Neural progenitor cell (in vitro differentiated cells): ENCODE data around the gene CELF4. TPM values are rescaled to one million over a fixed set of nuclear protein-coding genes. Genes with fewer than 3 reads are reported as not detected.
"Not testable (repeated sequence)": the region's sequence is repeated elsewhere in the genome, so short reads cannot be mapped to it uniquely, and the experiment has no call there.

Source experiments
- DNase-seq: peaks from one replicate; pipeline ENCODE4 v3.0.0-alpha.2; 2016; ENCODE audit warnings: low spot score
- H2AFZ ChIP-seq: fragments of 200-600 bp; sonication (generic); replicated peaks from 2 replicates; pipeline ENCODE4 v1.6.1; 2016; ENCODE audit warnings: antibody characterized with exemption
- H3F3A ChIP-seq: fragments of 200-600 bp; sonication (generic); 2 replicates; pipeline ENCODE4 v1.6.1; 2016; ENCODE audit warnings: antibody characterized with exemption, low read depth
- H3K27ac ChIP-seq: fragments of 200-600 bp; sonication (generic); 2 replicates; pipeline ENCODE4 v1.5.1; 2016; ENCODE audit warnings: mild to moderate bottlenecking
- H3K27me3 ChIP-seq: fragments of 200-600 bp; sonication (generic); 2 replicates; pipeline ENCODE4 v1.6.1; 2016; ENCODE audit warnings: mild to moderate bottlenecking, moderate library complexity
- H3K36me3 ChIP-seq: fragments of 200-600 bp; sonication (generic); 2 replicates; pipeline ENCODE4 v1.5.1; 2016
- H3K4me1 ChIP-seq: fragments of 200-600 bp; sonication (generic); 2 replicates; pipeline ENCODE4 v1.6.1; 2016; ENCODE audit warnings: mixed run types
- H3K4me2 ChIP-seq: fragments of 200-600 bp; sonication (generic); 2 replicates; pipeline ENCODE4 v1.6.1; 2016
- H3K4me3 ChIP-seq: fragments of 200-600 bp; sonication (generic); 2 replicates; pipeline ENCODE4 v1.5.1; 2016
- H3K79me2 ChIP-seq: fragments of 200-600 bp; sonication (generic); 2 replicates; pipeline ENCODE4 v1.6.1; 2016; ENCODE audit warnings: low read depth
- H3K9ac ChIP-seq: fragments of 200-600 bp; sonication (generic); 2 replicates; pipeline ENCODE4 v1.6.1; 2016
- H3K9me3 ChIP-seq: fragments of 200-600 bp; sonication (generic); 2 replicates; pipeline ENCODE4 v1.5.1; 2016; ENCODE audit warnings: low read depth
- H4K20me1 ChIP-seq: fragments of 200-600 bp; sonication (generic); 2 replicates; pipeline ENCODE4 v1.6.1; 2016; ENCODE audit warnings: low read depth
- H3K27ac Mint-ChIP-seq: 3 replicates; pipeline ENCODE4 v1.8.0; 2021; ENCODE audit warnings: mixed read lengths
- H3K27me3 Mint-ChIP-seq: 2 replicates; pipeline ENCODE4 v1.8.0; 2022; ENCODE audit warnings: low read depth, mild to moderate bottlenecking, inconsistent platforms, moderate library complexity, mixed read lengths; ENCODE audit not compliant: insufficient read depth
- H3K36me3 Mint-ChIP-seq: 3 replicates; pipeline ENCODE4 v1.8.0; 2021; ENCODE audit warnings: mixed read lengths
- H3K4me1 Mint-ChIP-seq: 3 replicates; pipeline ENCODE4 v1.8.0; 2021; ENCODE audit warnings: mixed read lengths
- H3K4me3 Mint-ChIP-seq: 3 replicates; pipeline ENCODE4 v1.8.0; 2021; ENCODE audit warnings: mild to moderate bottlenecking, moderate library complexity, mixed read lengths
- H3K9me3 Mint-ChIP-seq: 3 replicates; pipeline ENCODE4 v1.8.0; 2020; ENCODE audit warnings: mixed read lengths
- EZH2 ChIP-seq: fragments of 200-600 bp; sonication (generic); IDR thresholded peaks from 2 replicates; pipeline ENCODE4 v1.6.1; 2017; ENCODE audit warnings: antibody characterized with exemption, mild to moderate bottlenecking, moderate library complexity
- EZH2phosphoT487 ChIP-seq: fragments of 200-600 bp; sonication (generic); IDR thresholded peaks from 2 replicates; pipeline ENCODE4 v1.6.1; 2017; ENCODE audit warnings: antibody characterized with exemption
- total RNA-seq: library from RNA; depleted of rRNA; stranded (reverse); fragments of >200 nt; gene quantifications from 2 replicates; pipeline ENCODE4 v1.2.3, GENCODE V29; 2015; ENCODE audit warnings: low replicate concordance
- TF ChIP-seq, protein P1 (sequence below): fragments of 200-600 bp; sonication (generic); IDR thresholded peaks from 2 replicates; pipeline ENCODE4 v1.5.1; 2017; ENCODE audit warnings: antibody characterized with exemption, mild to moderate bottlenecking

The CELF4 gene
- total RNA-seq, 1 donor from 2014 or later = 1.8 TPM

DNA sequence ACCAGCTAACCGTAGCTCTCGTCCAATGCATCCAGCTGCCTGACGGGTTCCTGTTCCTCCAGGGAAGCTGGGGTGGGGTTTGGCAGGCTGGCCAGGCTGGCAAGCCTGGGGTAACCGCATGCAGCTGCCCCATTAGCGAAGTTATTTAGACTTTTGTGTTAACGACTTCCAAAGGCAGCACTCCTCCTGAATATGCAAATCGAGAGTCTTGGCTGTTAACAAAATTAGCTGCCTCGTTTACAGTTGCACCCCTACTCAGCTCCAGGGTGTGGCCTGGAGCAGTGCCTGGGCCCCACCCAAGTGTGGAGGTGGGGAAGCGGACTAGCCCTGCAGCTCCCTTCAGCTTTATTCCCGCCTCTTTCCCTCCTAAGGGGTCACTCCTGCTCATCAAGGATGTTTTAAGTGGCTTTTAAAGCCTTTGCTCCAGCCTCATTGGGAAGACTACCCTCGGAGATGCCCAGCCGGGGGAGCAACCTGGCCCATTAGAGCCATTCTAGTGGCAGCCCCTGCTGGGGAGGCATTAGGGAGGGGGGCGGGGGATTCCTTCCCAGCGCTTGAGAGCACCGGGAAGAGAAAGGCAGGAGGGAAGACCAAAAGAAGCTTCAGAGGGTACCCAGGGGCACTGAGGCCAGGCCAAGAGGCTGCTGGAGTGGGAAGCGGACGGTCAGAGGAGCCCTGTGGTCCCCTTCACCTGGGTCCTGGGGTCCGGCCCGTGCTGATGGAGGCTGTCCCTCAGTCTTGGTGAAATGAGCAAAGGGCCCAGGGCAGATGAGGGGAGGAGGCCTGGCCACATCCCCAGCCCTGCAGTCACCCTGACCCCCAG, 204.1 kb downstream of the CELF4 start:
- Histone ChIP-seq H3K9ac (no peak overlapping the region), H3K27me3 (peaks cover 64% of the 10 kb centered on the region), H3K79me2 (no peaks in the 10 kb centered on the region), H3K4me2 (peak overlapping the region; percentile 52), H3K36me3 (no peaks in the 10 kb centered on the region), H3K4me1 (peaks cover 11% of the 10 kb centered on the region), H3K4me3 (no peak overlapping the region), H3F3A (peaks cover 8% of the 10 kb centered on the region), H3K9me3 (no peaks in the 10 kb centered on the region), H2AFZ (no peak overlapping the region), H3K27ac (no peak overlapping the region), H4K20me1 (no peaks in the 10 kb centered on the region)
- TF ChIP-seq EZH2 (no peak), EZH2phosphoT487 (no peak)
- TF ChIP-seq, protein P1, sequence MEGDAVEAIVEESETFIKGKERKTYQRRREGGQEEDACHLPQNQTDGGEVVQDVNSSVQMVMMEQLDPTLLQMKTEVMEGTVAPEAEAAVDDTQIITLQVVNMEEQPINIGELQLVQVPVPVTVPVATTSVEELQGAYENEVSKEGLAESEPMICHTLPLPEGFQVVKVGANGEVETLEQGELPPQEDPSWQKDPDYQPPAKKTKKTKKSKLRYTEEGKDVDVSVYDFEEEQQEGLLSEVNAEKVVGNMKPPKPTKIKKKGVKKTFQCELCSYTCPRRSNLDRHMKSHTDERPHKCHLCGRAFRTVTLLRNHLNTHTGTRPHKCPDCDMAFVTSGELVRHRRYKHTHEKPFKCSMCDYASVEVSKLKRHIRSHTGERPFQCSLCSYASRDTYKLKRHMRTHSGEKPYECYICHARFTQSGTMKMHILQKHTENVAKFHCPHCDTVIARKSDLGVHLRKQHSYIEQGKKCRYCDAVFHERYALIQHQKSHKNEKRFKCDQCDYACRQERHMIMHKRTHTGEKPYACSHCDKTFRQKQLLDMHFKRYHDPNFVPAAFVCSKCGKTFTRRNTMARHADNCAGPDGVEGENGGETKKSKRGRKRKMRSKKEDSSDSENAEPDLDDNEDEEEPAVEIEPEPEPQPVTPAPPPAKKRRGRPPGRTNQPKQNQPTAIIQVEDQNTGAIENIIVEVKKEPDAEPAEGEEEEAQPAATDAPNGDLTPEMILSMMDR = no peak
- Mint-ChIP-seq H3K9me3 (no peaks in the 10 kb centered on the region), H3K27ac (no peak overlapping the region), H3K27me3 (peaks cover 15% of the 10 kb centered on the region), H3K36me3 (no peaks in the 10 kb centered on the region), H3K4me1 (peaks cover 9% of the 10 kb centered on the region), H3K4me3 (no peak overlapping the region)
- peak; percentile 45 for DNase-seq

DNA sequence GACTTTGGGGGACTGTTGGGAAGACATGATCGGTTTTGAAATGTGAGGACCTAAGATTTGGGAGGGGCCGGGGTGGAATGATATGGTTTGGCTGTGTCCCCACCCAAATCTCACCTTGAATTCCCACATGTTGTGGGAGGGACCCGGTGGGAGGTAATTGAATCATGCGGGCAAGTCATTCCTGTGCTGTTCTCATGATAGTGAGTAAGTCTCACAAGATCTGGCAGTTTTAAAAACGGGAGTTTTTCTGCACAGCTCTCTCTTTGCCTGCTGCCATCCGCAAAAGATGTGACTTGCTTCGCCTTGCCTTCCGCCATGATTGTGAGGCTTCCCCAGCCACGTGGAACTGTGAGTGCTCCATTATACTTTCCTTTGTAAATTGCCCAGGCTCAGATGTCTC, 207.5 kb downstream of the CELF4 start:
- H3K36me3 ChIP-seq, H3K9me3 ChIP-seq, H3K4me3 ChIP-seq, H3K27ac ChIP-seq, H2AFZ ChIP-seq, H3K79me2 ChIP-seq, H3K36me3 Mint-ChIP-seq, H3K4me3 Mint-ChIP-seq, H4K20me1 ChIP-seq, DNase-seq, H3K27ac Mint-ChIP-seq, H3K4me2 ChIP-seq, H3K27me3 Mint-ChIP-seq, H3K9ac ChIP-seq, H3K9me3 Mint-ChIP-seq, H3K4me1 Mint-ChIP-seq, H3F3A ChIP-seq: not testable (repeated sequence)
- Histone ChIP-seq H3K4me1 (peaks cover 11% of the 10 kb centered on the region), H3K27me3 (peaks cover 32% of the 10 kb centered on the region)

DNA sequence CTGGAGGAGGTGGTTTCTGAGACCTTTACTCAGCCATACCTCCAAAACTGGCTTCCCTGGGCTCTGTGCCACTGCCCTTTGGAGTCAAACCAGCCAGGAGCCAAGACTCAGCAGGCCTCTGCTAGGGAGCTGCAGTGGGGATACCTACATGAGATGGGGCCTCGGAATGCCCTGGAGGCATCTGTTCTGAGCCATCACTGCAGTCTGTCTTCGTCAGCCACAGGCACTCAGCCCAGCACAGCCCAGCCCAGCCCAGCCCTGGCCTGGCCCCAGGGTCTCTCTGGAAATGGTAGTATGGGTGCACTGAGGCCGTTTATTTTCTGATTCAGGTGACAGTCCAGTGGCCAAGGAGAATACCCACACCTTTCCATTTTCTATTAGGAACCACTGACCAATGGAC, 209.8 kb downstream of the CELF4 start:
- Histone ChIP-seq H2AFZ (no peak overlapping the region), H3K9ac (no peak overlapping the region), H3K4me2 (no peak overlapping the region), H3K79me2 (no peaks in the 10 kb centered on the region), H3K36me3 (no peaks in the 10 kb centered on the region), H4K20me1 (no peaks in the 10 kb centered on the region), H3K27me3 (peaks cover 10% of the 10 kb centered on the region), H3K9me3 (no peaks in the 10 kb centered on the region), H3K4me3 (no peak overlapping the region), H3K4me1 (no peaks in the 10 kb centered on the region), H3F3A (peaks cover under 1% of the 10 kb centered on the region), H3K27ac (no peak overlapping the region)
- Mint-ChIP-seq H3K36me3 (no peaks in the 10 kb centered on the region), H3K4me3 (no peak overlapping the region), H3K4me1 (no peaks in the 10 kb centered on the region), H3K27ac (no peak overlapping the region), H3K27me3 (peaks cover 3% of the 10 kb centered on the region), H3K9me3 (peaks cover 2% of the 10 kb centered on the region)
- TF ChIP-seq EZH2 = no peak
- no peak for TF ChIP-seq EZH2phosphoT487
- TF ChIP-seq, protein P1 = no peak
- DNase-seq = no peak

DNA sequence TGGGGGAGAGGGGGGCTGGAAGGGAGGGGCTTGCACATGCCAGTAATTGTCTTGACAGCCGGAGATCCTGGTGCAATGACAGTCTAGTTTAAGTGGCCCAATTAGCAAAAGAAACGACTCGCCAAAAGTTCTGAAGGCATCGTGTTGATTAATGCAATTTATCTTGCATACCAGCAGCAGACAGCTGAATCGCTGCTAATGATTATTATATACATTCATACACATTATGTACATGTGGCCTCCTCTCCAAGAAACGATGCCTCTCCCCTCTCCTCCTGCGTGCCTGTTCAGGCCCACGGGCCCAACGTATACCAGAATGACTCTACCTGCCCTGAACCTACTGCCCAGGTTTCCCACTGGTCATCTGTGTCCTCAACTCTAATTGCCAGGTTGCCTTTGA, 214.5 kb downstream of the CELF4 start:
- Histone ChIP-seq H3K9ac (no peak overlapping the region), H3K27me3 (no peaks in the 10 kb centered on the region), H3K4me3 (no peak overlapping the region), H2AFZ (no peak overlapping the region), H3K9me3 (no peaks in the 10 kb centered on the region), H3K27ac (no peak overlapping the region), H3K79me2 (no peaks in the 10 kb centered on the region), H3F3A (no peaks in the 10 kb centered on the region), H3K4me1 (no peaks in the 10 kb centered on the region), H3K4me2 (no peak overlapping the region), H3K36me3 (no peaks in the 10 kb centered on the region), H4K20me1 (no peaks in the 10 kb centered on the region)
- Mint-ChIP-seq H3K4me3 (no peak overlapping the region), H3K9me3 (no peaks in the 10 kb centered on the region), H3K36me3 (no peaks in the 10 kb centered on the region), H3K27ac (peak overlapping the region; percentile 63), H3K27me3 (peaks cover 4% of the 10 kb centered on the region), H3K4me1 (peaks cover 5% of the 10 kb centered on the region)
- no peak for TF ChIP-seq EZH2
- no peak for TF ChIP-seq EZH2phosphoT487
- TF ChIP-seq, protein P1 = no peak
- DNase-seq = no peak
